K562 (cell line): Measurements from ENCODE around the gene FUNDC2. TPM values are rescaled to one million over a fixed set of nuclear protein-coding genes. Genes with fewer than 3 reads are reported as not detected.

ENCODE experiments used
- CREB3L1 ChIP-seq: fragments of 450-650 bp; IDR thresholded peaks from 2 replicates; pipeline ENCODE4 v1.6.1; 2014; ENCODE audit warnings: low read depth, mild to moderate bottlenecking, moderate library complexity, borderline replicate concordance
- ELF2 ChIP-seq: fragments of 250-450 bp; sonication (Bioruptor Pico); IDR thresholded peaks from 2 replicates; pipeline ENCODE4 v1.5.0; 2021; ENCODE audit warnings: mild to moderate bottlenecking
- ETS2 ChIP-seq: IDR thresholded peaks from 2 replicates; pipeline ENCODE4 v1.6.1; 2016; ENCODE audit warnings: borderline replicate concordance, missing genetic modification characterization, mild to moderate bottlenecking, moderate library complexity, missing compliant biosample characterization; ENCODE audit not compliant: poor library complexity, severe bottlenecking
- KLF6 ChIP-seq: fragments of 250-450 bp; sonication (Bioruptor Pico); IDR thresholded peaks from 2 replicates; pipeline ENCODE4 v1.4.0; 2020; ENCODE audit warnings: mild to moderate bottlenecking, moderate library complexity, borderline replicate concordance
- MCM3 ChIP-seq: fragments of 450-650 bp; IDR thresholded peaks from 2 replicates; pipeline ENCODE4 v1.6.1; 2016
- NELFE ChIP-seq: IDR thresholded peaks from 2 replicates; pipeline ENCODE4 v1.6.1; 2011; ENCODE audit warnings: mild to moderate bottlenecking; ENCODE audit not compliant: insufficient read depth, insufficient read length
- RBM14 ChIP-seq: fragments of 200-400 bp; formaldehyde crosslinking; IDR thresholded peaks from 2 replicates; pipeline ENCODE4 v1.6.1; 2018; ENCODE audit warnings: low read depth, mild to moderate bottlenecking, low read length, moderate library complexity, borderline replicate concordance; ENCODE audit not compliant: insufficient read depth
- RFX5 ChIP-seq: IDR thresholded peaks from 2 replicates; pipeline ENCODE4 v1.6.1; 2011; ENCODE audit warnings: low read depth, mild to moderate bottlenecking, improper control_type of control experiment, low read length
- SREBF1 ChIP-seq: fragments of 150-350 bp; IDR thresholded peaks from 2 replicates; pipeline ENCODE4 v1.6.1; 2014; ENCODE audit warnings: antibody characterized with exemption, low read depth, low read length, borderline replicate concordance
- TCF7 ChIP-seq: sonication (generic); IDR thresholded peaks from 2 replicates; pipeline ENCODE4 v1.6.1; 2016; ENCODE audit warnings: antibody characterized with exemption, borderline replicate concordance
- ZKSCAN1 ChIP-seq: fragments of 150-350 bp; IDR thresholded peaks from 2 replicates; pipeline ENCODE4 v1.6.1; 2016; ENCODE audit warnings: low read depth, low read length
- ZNF175 ChIP-seq: fragments of 200-800 bp; sonication (Bioruptor generic); IDR thresholded peaks from 2 replicates; pipeline ENCODE4 v1.6.1; 2016; ENCODE audit warnings: low read depth, mild to moderate bottlenecking, missing genetic modification characterization, missing compliant biosample characterization
- ZNF217 ChIP-seq: sonication (generic); formaldehyde crosslinking; IDR thresholded peaks from 2 replicates; pipeline ENCODE4 v1.8.0; 2022; ENCODE audit warnings: mild to moderate bottlenecking, missing genetic modification reagents
- ZNF699 ChIP-seq: fragments of 250-450 bp; sonication (Bioruptor Pico); IDR thresholded peaks from 2 replicates; pipeline ENCODE4 v1.8.0; 2021; ENCODE audit warnings: mild to moderate bottlenecking, moderate library complexity; ENCODE audit not compliant: insufficient replicate concordance
- polyA plus RNA-seq, 8 experiments: library from polyadenylated mRNA; depleted of rRNA in 4 of 8; stranded (reverse) in 5 of 8; unstranded in 3 of 8; fragments of >200 nt; fragmentation: Nextera tagmentation in 2 of 8; fragmentation: Illumina TruSeq in 1 of 8; extraction: Ambion mirVana in 2 of 8; extraction: Trizol in 1 of 8; gene quantifications; 2 replicates each; pipeline versions ENCODE4 v1.2.1 to v1.2.3, GENCODE V29; 2011 to 2014; ENCODE audit warnings: inconsistent platforms in 1 of 8, missing spikeins in 1 of 8
- total RNA-seq, 7 experiments: library from RNA; depleted of rRNA in 6 of 7; stranded (reverse); fragments of >200 nt in 6 of 7; fragmentation: Illumina TruSeq in 2 of 7; extraction: Trizol in 2 of 7; gene quantifications; 2 replicates each; pipeline versions ENCODE4 v1.2.1 to v1.2.3, GENCODE V29; 2011 to 2021; ENCODE audit warnings: low replicate concordance in 1 of 7
- TF ChIP-seq, protein P1 (sequence below), 2 experiments: fragments of 450-650 bp; formaldehyde crosslinking in 1 of 2; IDR thresholded peaks; 2 replicates each; pipeline versions ENCODE4 v1.4.0 to v1.6.1; 2014 to 2020; ENCODE audit warnings: mild to moderate bottlenecking in 2 of 2, borderline replicate concordance in 1 of 2, low read depth in 1 of 2
- TF ChIP-seq, protein P2 (sequence below): fragments of 250-450 bp; sonication (Bioruptor Pico); IDR thresholded peaks from 2 replicates; pipeline ENCODE4 v1.8.0; 2022; ENCODE audit warnings: inconsistent platforms, mild to moderate bottlenecking, moderate library complexity, borderline replicate concordance

FUNDC2 gene
- total and polyA plus RNA-seq, 9 of the 15 experiments (the other 6 are each of a cell fraction or from before 2014, with no cell fraction given): 50.6 to 235 (median 123) TPM

GRCh38 chrX:155026727-155027508 lies at the start of gene FUNDC2 (continued):
- TF ChIP-seq ZNF175 (CRISPR knock-in tag) (no peak; the same call in 1 of the 2 replicates), ZNF699 (no peak), ZNF217 (CRISPR knock-in tag) (no peak), ELF2 (CRISPR knock-in tag) (no peak), CREB3L1 (peak; percentile 87), ZKSCAN1 (no peak), TCF7 (peak; percentile 93), RFX5 (no peak), MCM3 (no peak), NELFE (no peak), RBM14 (no peak), KLF6 (CRISPR knock-in tag) (no peak), ETS2 (no peak), SREBF1 (no peak)
- TF ChIP-seq, protein P1, sequence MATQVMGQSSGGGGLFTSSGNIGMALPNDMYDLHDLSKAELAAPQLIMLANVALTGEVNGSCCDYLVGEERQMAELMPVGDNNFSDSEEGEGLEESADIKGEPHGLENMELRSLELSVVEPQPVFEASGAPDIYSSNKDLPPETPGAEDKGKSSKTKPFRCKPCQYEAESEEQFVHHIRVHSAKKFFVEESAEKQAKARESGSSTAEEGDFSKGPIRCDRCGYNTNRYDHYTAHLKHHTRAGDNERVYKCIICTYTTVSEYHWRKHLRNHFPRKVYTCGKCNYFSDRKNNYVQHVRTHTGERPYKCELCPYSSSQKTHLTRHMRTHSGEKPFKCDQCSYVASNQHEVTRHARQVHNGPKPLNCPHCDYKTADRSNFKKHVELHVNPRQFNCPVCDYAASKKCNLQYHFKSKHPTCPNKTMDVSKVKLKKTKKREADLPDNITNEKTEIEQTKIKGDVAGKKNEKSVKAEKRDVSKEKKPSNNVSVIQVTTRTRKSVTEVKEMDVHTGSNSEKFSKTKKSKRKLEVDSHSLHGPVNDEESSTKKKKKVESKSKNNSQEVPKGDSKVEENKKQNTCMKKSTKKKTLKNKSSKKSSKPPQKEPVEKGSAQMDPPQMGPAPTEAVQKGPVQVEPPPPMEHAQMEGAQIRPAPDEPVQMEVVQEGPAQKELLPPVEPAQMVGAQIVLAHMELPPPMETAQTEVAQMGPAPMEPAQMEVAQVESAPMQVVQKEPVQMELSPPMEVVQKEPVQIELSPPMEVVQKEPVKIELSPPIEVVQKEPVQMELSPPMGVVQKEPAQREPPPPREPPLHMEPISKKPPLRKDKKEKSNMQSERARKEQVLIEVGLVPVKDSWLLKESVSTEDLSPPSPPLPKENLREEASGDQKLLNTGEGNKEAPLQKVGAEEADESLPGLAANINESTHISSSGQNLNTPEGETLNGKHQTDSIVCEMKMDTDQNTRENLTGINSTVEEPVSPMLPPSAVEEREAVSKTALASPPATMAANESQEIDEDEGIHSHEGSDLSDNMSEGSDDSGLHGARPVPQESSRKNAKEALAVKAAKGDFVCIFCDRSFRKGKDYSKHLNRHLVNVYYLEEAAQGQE (IDR thresholded peaks at IDR 0.05; ENCODE audit: borderline replicate concordance): peak; percentile 37; the same call in 1 of the 2 replicates
- TF ChIP-seq, protein P1 (CRISPR knock-in tag; IDR thresholded peaks at IDR 0.05; ENCODE audit: low read depth): peak; percentile 42; the same call in 1 of the 2 replicates
- TF ChIP-seq, protein P2, sequence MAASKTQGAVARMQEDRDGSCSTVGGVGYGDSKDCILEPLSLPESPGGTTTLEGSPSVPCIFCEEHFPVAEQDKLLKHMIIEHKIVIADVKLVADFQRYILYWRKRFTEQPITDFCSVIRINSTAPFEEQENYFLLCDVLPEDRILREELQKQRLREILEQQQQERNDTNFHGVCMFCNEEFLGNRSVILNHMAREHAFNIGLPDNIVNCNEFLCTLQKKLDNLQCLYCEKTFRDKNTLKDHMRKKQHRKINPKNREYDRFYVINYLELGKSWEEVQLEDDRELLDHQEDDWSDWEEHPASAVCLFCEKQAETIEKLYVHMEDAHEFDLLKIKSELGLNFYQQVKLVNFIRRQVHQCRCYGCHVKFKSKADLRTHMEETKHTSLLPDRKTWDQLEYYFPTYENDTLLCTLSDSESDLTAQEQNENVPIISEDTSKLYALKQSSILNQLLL: no peak
